Osteocyte (in vitro differentiated cells): ENCODE results near the gene PIEZO1. TPM values are rescaled to one million over a fixed set of nuclear protein-coding genes. Genes with fewer than 3 reads are reported as not detected.

Source experiments
- DNase-seq: peaks from one replicate; pipeline ENCODE4 v3.0.0; 2021; ENCODE audit warnings: mixed read lengths; ENCODE audit not compliant: unreplicated experiment; ENCODE audit errors: extremely low spot score
- H3K27ac Mint-ChIP-seq: one replicate; pipeline ENCODE4 v1.8.0; 2021; ENCODE audit warnings: mild to moderate bottlenecking, mixed read lengths; ENCODE audit not compliant: unreplicated experiment
- H3K27me3 Mint-ChIP-seq: one replicate; pipeline ENCODE4 v1.8.0; 2021; ENCODE audit warnings: mixed read lengths; ENCODE audit not compliant: unreplicated experiment
- H3K36me3 Mint-ChIP-seq: one replicate; pipeline ENCODE4 v1.8.0; 2021; ENCODE audit warnings: mixed read lengths; ENCODE audit not compliant: unreplicated experiment
- H3K4me1 Mint-ChIP-seq: one replicate; pipeline ENCODE4 v1.8.0; 2021; ENCODE audit warnings: mixed read lengths; ENCODE audit not compliant: unreplicated experiment
- H3K4me3 Mint-ChIP-seq: one replicate; pipeline ENCODE4 v1.8.0; 2021; ENCODE audit warnings: mild to moderate bottlenecking, moderate library complexity, mixed read lengths; ENCODE audit not compliant: unreplicated experiment
- H3K9me3 Mint-ChIP-seq: one replicate; pipeline ENCODE4 v1.8.0; 2021; ENCODE audit warnings: mixed read lengths; ENCODE audit not compliant: unreplicated experiment
- CTCF ChIP-seq: fragments of 200-600 bp; sonication (generic); IDR thresholded peaks from 2 replicates; pipeline ENCODE4 v1.5.0; 2021; ENCODE audit warnings: antibody characterized with exemption, mild to moderate bottlenecking, moderate library complexity
- total RNA-seq: library from RNA; stranded (reverse); gene quantifications from 2 replicates; pipeline ENCODE4 v1.2.1, GENCODE V29; 2021

PIEZO1 gene
- total RNA-seq, 1 donor from 2014 or later = 165 TPM

- H3K4me1 Mint-ChIP-seq = peaks cover 49% of the 10 kb centered on the region
These were observed 23.9 kb downstream of the PIEZO1 start for GRCh38 chr16:88761143-88761534.

GRCh38 chr16:88760424-88761142 is 24.4 kb downstream of the PIEZO1 start:
- H3K4me3 Mint-ChIP-seq = no peak overlapping the region
- DNase-seq = no peak
- H3K9me3 Mint-ChIP-seq = no peaks in the 10 kb centered on the region
- no peak for TF ChIP-seq CTCF
- H3K36me3 Mint-ChIP-seq = no peaks in the 10 kb centered on the region
- H3K4me1 Mint-ChIP-seq = peaks cover 47% of the 10 kb centered on the region
- no peaks in the 10 kb centered on the region for H3K27me3 Mint-ChIP-seq
- peak overlapping the region; percentile 18 for H3K27ac Mint-ChIP-seq

More at GRCh38 chr16:88761143-88761534, 23.9 kb downstream of the PIEZO1 start:
- no peak for TF ChIP-seq CTCF
- Mint-ChIP-seq H3K9me3 (no peaks in the 10 kb centered on the region), H3K27ac (no peak overlapping the region), H3K36me3 (peaks cover 2% of the 10 kb centered on the region), H3K27me3 (no peaks in the 10 kb centered on the region), H3K4me3 (no peak overlapping the region)
- no peak for DNase-seq

DNA sequence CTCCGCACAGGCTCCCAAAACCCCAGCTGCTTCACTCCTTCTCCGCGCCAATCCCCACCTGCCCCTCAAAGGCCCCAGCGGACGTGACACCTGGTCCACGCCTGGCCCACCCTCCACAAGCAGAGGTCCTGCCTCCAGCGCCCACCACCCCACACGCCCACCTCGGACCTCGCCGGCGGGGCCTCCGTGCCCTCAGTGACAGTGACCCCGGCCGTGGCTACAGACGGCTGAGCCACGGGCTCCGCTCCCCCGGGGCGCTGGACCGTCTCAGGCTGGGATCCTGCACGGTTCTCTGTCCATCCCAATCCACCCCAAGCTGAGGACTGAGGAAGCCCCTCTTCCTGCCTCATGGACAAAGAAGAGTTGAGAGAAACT is 25.1 kb downstream of the PIEZO1 start:
- TF ChIP-seq CTCF = no peak
- Mint-ChIP-seq H3K9me3 (no peaks in the 10 kb centered on the region), H3K27ac (peak overlapping the region; percentile 18), H3K27me3 (no peaks in the 10 kb centered on the region), H3K4me1 (peaks cover 49% of the 10 kb centered on the region), H3K4me3 (no peak overlapping the region), H3K36me3 (no peaks in the 10 kb centered on the region)
- DNase-seq = no peak

DNA sequence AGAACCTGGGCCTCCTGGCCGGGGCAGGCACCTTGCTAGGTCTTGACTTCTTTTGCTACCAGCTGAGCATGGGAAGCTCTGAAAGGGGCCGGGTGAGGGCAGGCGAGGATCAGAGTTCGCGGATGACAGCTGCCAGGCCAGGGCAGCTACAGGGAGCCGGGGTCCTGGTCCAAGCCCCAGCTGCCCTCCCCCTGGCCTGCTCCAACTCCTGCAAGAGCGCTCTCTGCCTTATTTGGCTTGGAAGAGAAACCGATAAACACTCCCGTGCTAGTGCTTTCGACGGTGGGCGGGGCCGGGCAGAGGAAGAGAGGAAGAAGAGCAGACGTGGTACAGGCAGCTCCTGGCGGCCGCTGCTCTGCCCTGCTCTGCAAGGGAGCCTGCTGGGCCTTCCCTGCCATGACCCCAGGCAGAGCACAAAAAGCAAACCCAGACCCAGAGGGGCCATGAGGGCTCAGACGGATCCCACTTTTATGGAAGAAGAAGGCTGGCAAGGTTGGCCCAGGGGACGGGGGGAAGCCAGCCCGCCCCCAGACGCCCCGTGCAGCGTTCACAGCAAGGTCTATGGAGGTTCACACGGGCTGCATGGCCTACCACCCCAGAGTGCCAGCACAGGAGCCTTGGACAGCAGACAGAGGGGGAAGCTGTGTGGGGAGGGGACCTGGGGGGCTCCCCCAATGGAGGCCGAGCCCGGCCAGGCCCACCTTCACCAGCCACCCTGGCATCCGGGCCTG is 25.6 kb downstream of the PIEZO1 start:
- no peak for TF ChIP-seq CTCF
- Mint-ChIP-seq H3K4me3 (peak overlapping the region; percentile 29), H3K4me1 (peaks cover 49% of the 10 kb centered on the region), H3K27ac (peak overlapping the region; percentile 71), H3K9me3 (no peaks in the 10 kb centered on the region), H3K36me3 (no peaks in the 10 kb centered on the region), H3K27me3 (no peaks in the 10 kb centered on the region)
- no peak for DNase-seq

GRCh38 chr16:88758944-88759244 is 26.1 kb downstream of the PIEZO1 start:
- no peak for TF ChIP-seq CTCF
- Mint-ChIP-seq H3K4me3 (no peak overlapping the region), H3K4me1 (peaks cover 54% of the 10 kb centered on the region), H3K27me3 (no peaks in the 10 kb centered on the region), H3K9me3 (no peaks in the 10 kb centered on the region), H3K36me3 (no peaks in the 10 kb centered on the region), H3K27ac (peak overlapping the region; percentile 38)
- DNase-seq = no peak
